NOMO-1 (cell line): ENCODE results near the gene ASTN1.

Source experiments
- DNase-seq, 2 experiments: peaks; one replicate each; lab custom pipeline; 2025; ENCODE audit not compliant: unreplicated experiment in 2 of 2; lab: John Stamatoyannopoulos, UW

The ASTN1 gene

DNA sequence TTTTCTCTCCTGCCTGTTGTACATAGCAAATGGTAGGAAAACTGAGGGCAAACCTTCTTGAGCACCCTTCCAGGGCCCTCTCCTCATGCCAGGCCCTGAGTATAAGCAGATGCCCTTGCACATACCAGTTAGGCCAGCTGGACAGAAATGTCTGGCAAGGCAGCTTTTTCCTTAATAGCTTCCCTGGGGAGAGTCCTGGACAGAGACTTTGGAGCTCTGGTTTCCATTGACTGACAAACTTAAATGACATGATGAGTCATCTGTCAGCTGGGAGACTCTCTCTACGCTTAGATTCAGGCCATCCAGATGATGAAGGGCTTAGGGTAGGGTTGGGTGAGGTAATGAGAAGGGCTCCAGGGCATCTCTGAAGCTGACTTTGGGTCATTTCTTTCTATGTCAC lies 317.5 kb downstream of the ASTN1 start:
- DNase-seq = no peak

DNA sequence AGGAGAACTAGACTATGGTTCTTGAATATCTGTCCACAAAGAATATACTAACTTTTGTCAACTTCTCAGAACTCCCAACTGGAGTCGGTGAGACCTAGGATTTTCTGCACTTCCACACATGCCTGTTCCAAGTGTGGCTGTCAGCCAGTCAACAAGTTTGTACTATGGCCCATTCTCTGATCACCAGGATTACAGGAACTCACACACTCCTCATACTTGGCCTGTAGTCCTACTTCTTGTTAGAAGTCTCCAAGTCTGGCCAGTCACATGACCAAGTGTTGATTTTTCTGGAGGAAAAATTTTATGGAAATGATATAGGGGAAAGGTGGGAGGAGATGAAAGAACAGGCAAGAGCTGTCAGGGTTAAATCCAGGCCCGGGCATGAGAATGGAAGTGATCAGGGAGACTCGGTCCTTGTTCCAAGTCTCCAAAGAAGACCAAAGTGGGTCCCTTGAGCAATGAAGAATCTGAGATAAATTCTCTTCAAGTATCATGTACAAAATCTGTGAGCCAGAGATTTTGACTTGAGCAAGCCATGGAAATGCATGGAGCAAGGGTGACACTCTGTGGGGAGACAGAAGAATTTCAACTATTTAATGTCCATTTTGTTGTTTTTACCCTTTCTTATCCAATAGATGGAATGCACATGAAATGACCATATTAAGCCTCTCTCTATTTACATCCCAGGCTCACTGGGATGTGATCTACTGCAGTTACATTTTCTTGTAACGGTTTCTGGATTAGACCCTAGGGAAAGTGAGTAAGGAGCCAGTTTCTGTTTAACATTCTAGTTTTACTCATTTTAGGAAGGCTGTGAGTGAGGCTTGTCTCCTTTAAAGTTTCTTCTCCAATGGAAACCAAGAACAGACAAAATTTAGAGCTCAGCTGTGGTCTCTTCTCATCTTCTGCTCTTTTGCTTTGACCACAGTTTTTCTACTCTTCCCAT lies 320.9 kb downstream of the ASTN1 start:
- peak; percentile 10 to 42 for DNase-seq

- DNase-seq = no peak
Measured at GRCh38 chr1:176841238-176841637, 323.3 kb downstream of the ASTN1 start.

- no peak for DNase-seq
Measured at GRCh38 chr1:176839216-176839615, 325.3 kb downstream of the ASTN1 start.

DNA sequence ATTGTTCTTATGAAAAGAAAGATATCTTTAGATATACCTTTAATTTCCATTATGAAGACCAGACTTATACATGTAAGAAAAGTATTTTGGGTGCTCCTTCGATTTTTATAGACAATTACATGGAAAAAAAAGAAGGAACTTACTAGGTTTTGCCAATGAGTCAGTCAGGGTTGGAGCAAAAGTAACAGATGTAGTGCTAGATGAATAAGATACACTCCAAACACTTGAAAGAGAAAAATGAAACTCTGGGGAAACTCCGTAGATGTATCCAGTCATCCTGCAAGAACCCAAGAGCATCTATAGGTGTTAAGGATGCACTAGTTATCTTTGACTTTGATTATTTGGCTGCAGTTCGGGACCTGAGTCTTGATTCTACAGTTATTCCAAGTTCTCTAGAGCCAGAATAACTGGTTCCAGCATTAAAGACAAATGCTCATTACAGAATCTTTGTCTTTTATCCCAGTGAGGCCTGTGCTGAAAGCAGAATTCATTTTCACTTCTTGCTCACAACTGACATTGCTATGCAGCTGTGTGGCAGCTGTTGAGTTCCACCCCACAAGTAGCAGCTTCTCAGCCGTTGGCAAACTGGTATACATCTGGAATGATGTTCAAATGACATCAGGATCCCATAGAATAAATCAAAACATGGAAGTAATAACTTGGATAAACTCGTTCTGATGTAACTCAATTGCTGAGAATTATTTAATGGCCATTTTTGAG lies 326.1 kb downstream of the ASTN1 start:
- DNase-seq = no peak

GRCh38 chr1:176837708-176838107 lies 326.8 kb downstream of the ASTN1 start:
- DNase-seq = no peak

GRCh38 chr1:176831150-176831549 lies 333.4 kb downstream of the ASTN1 start:
- DNase-seq = no peak

DNA sequence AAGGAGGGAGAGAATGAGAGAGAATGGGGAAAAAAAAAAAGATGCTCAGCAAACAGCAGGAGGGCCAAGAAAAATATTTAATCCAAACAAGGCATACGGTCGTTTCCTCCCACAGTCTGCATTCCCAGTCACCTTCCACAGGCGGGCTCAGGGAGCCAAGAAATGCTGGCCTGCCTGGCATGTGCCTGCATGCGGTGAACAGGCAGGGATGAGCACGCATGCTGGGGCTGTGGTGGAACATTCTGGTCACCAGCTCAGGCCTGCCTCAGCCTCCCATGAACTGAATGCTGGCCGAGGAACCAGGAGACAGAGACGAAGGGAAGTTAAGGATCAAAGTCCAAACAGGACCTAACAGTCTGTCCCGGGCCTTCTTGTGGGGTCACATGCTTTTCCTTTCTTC lies 335.3 kb downstream of the ASTN1 start:
- no peak for DNase-seq

DNA sequence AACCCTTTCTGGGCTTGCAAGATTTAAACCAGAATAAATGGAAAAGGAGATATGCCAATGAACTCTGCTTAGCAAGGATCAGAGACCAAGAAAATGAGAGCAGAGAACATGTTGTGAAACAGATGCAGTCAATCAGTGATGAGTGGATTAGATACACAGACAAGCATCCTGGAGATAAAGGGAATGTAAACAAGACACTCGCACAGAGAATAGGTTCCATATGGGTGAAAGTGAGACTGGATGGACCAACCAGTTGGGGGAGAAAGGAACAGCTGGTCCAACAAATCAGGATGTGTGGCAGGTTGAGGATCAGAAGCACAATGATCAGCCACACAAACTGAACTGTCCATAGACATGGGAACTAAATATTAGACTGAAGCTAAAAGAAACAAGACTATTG lies 338.2 kb downstream of the ASTN1 start:
- DNase-seq = no peak

- DNase-seq = no peak
Measured at GRCh38 chr1:176820391-176821031, 344.0 kb downstream of the ASTN1 start.

DNA sequence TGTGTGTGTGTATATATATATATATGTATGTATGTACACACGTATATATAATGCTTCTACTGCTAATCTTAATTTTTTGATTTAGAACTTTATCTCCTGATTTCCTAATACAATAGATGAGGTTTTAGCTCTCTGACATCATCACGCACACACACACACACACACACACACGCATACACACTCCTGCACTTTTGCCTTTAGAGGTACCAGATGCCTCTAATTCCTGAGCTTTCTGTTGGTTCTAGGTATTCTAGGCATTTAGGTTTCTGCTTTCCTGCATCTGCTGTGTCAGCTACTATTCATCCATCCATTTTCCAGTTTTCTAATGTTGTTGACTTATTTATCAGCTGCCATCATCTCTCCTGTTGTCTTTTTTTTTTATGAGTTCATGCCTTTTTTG lies 348.3 kb downstream of the ASTN1 start:
- DNase-seq = no peak

- DNase-seq = no peak
Measured at GRCh38 chr1:176815621-176816020, 348.9 kb downstream of the ASTN1 start.

DNA sequence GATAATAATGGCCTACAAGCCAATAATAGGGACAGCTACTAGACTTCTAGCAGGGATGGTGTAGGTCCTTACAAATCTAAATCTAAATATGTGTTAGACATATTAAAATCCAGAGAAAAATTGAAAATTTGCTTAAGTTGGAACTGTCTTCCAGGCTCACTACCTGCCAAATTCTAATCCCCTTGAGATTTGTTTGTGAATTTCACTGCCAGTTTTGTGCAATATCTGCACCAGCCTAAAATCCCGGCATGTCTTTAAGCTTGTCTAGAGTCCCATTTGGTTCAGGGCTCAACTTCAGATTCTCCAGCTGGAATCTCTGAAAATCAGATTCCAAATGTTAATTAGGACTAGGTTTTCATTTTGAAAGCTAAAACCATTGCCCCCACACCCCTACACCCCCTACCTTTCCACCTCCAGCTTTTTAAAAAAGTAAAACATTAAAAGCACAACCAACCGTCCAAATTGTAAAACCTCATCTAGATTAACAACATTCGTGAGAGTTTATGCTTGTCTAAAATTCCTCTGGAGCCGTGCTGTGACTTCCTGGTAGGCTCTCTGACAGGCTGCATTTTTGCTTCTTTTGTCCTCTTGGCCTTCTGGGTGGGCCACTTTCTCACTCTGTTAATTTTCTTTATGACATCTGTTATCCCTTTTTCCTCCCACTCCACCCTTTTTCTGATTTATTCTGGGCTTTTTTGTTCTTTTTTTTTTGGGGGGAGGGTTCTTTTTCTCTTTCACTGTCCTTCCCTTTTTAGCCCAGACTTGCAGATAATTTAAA lies 352.8 kb downstream of the ASTN1 start:
- DNase-seq = no peak

- DNase-seq = no peak
Measured at GRCh38 chr1:176809292-176809691, 355.2 kb downstream of the ASTN1 start.
